DOHH2 (cell line): ENCODE data around the gene MCFD2.

Experiments used
- H3F3A ChIP-seq: fragments of 200-600 bp; sonication (generic), shearing (Covaris generic); 2 replicates; pipeline ENCODE4 v1.6.0; 2016; ENCODE audit warnings: antibody characterized with exemption, mild to moderate bottlenecking; ENCODE audit not compliant: control insufficient read depth, insufficient read depth
- H3K27ac ChIP-seq: fragments of 200-600 bp; sonication (generic); 2 replicates; pipeline ENCODE4 v1.5.1; 2014; ENCODE audit warnings: low read depth, mild to moderate bottlenecking, low read length, moderate library complexity
- H3K27me3 ChIP-seq: fragments of 200-600 bp; sonication (generic); 2 replicates; pipeline ENCODE4 v1.6.1; 2014; ENCODE audit warnings: mild to moderate bottlenecking, low read length, mixed read lengths; ENCODE audit not compliant: control insufficient read depth
- H3K36me3 ChIP-seq: fragments of 200-600 bp; sonication (generic); 2 replicates; pipeline ENCODE4 v1.6.1; 2014; ENCODE audit warnings: mild to moderate bottlenecking, low read length, moderate library complexity, mixed read lengths; ENCODE audit not compliant: control insufficient read depth
- H3K4me1 ChIP-seq: fragments of 200-600 bp; sonication (generic); 2 replicates; pipeline ENCODE4 v1.6.1; 2014; ENCODE audit warnings: mild to moderate bottlenecking, low read length, mixed read lengths; ENCODE audit not compliant: control insufficient read depth
- H3K4me2 ChIP-seq: fragments of 200-600 bp; sonication (generic); 2 replicates; pipeline ENCODE4 v1.6.0; 2014; ENCODE audit warnings: mild to moderate bottlenecking, low read length, moderate library complexity
- H3K4me3 ChIP-seq: fragments of 200-600 bp; sonication (generic); 2 replicates; pipeline ENCODE4 v1.5.1; 2014; ENCODE audit warnings: mild to moderate bottlenecking, low read length, mixed read lengths
- H3K79me2 ChIP-seq: fragments of 200-600 bp; sonication (generic); 2 replicates; pipeline ENCODE4 v1.6.1; 2014; ENCODE audit warnings: mild to moderate bottlenecking, low read length, mixed read lengths; ENCODE audit not compliant: control insufficient read depth
- H3K9me2 ChIP-seq: fragments of 200-600 bp; sonication (generic); replicated peaks from 2 replicates; pipeline ENCODE4 v1.6.1; 2014; ENCODE audit warnings: mild to moderate bottlenecking, low read length, mixed read lengths; ENCODE audit not compliant: control insufficient read depth
- H3K9me3 ChIP-seq: fragments of 200-600 bp; sonication (generic); 2 replicates; pipeline ENCODE4 v1.6.1; 2014; ENCODE audit warnings: antibody characterized with exemption, low read length, mixed read lengths; ENCODE audit not compliant: control insufficient read depth, insufficient read depth
- H4K20me1 ChIP-seq: fragments of 200-600 bp; sonication (generic); 2 replicates; pipeline ENCODE4 v1.6.0; 2014; ENCODE audit warnings: low read depth, mild to moderate bottlenecking, antibody characterized with exemption, low read length, moderate library complexity; ENCODE audit not compliant: control insufficient read depth, insufficient read depth
- CTCF ChIP-seq: fragments of 200-600 bp; sonication (generic); IDR thresholded peaks from one replicate; pipeline ENCODE4 v1.5.1; 2014; ENCODE audit warnings: antibody characterized with exemption, mild to moderate bottlenecking, low read depth, low read length; ENCODE audit not compliant: poor library complexity, severe bottlenecking
- EZH2phosphoT487 ChIP-seq: fragments of 200-600 bp; sonication (generic); IDR thresholded peaks from 2 replicates; pipeline ENCODE4 v1.6.1; 2017; ENCODE audit warnings: borderline replicate concordance, mild to moderate bottlenecking, antibody characterized with exemption, low read length, moderate library complexity, mixed read lengths

MCFD2 gene

GRCh38 chr2:46856336-46856735 is 59.3 kb downstream of the MCFD2 start:
- Histone ChIP-seq H3K4me3 (no peak overlapping the region), H3K4me2 (no peak overlapping the region), H3K9me3 (no peaks in the 10 kb centered on the region), H3K79me2 (no peaks in the 10 kb centered on the region), H3K36me3 (no peaks in the 10 kb centered on the region), H3F3A (no peaks in the 10 kb centered on the region), H3K27me3 (peaks cover 2% of the 10 kb centered on the region), H3K27ac (no peak overlapping the region), H4K20me1 (no peaks in the 10 kb centered on the region), H3K9me2 (no peaks in the 10 kb centered on the region), H3K4me1 (no peaks in the 10 kb centered on the region)
- no peak for TF ChIP-seq EZH2phosphoT487

GRCh38 chr2:46855805-46856204 is 59.8 kb downstream of the MCFD2 start:
- no peak overlapping the region for H3K27ac ChIP-seq
- H3K79me2 ChIP-seq, result no peaks in the 10 kb centered on the region
- H3K9me3 ChIP-seq, result no peaks in the 10 kb centered on the region
- TF ChIP-seq CTCF (no peak), EZH2phosphoT487 (no peak)
- no peaks in the 10 kb centered on the region for H3F3A ChIP-seq
- H3K9me2 ChIP-seq, result no peaks in the 10 kb centered on the region
- peaks cover 1% of the 10 kb centered on the region for H3K27me3 ChIP-seq
- no peaks in the 10 kb centered on the region for H3K4me1 ChIP-seq
- H3K4me3 ChIP-seq, result no peak overlapping the region
- H3K36me3 ChIP-seq, result no peaks in the 10 kb centered on the region
- no peak overlapping the region for H3K4me2 ChIP-seq
- H4K20me1 ChIP-seq, result no peaks in the 10 kb centered on the region

GRCh38 chr2:46854260-46854659 is 61.3 kb downstream of the MCFD2 start:
- Histone ChIP-seq H3K4me1 (no peaks in the 10 kb centered on the region), H4K20me1 (no peaks in the 10 kb centered on the region), H3K4me3 (no peak overlapping the region), H3K27ac (no peak overlapping the region), H3K4me2 (no peak overlapping the region), H3K79me2 (no peaks in the 10 kb centered on the region), H3K9me2 (no peaks in the 10 kb centered on the region), H3K9me3 (no peaks in the 10 kb centered on the region), H3K27me3 (peaks cover 13% of the 10 kb centered on the region), H3F3A (no peaks in the 10 kb centered on the region), H3K36me3 (no peaks in the 10 kb centered on the region)
- TF ChIP-seq EZH2phosphoT487 (no peak), CTCF (no peak)

- H3K27me3 ChIP-seq, result peaks cover 27% of the 10 kb centered on the region
- H3K4me1 ChIP-seq, result no peaks in the 10 kb centered on the region
- H3F3A ChIP-seq, result no peaks in the 10 kb centered on the region
- no peak overlapping the region for H3K27ac ChIP-seq
- no peaks in the 10 kb centered on the region for H4K20me1 ChIP-seq
- H3K4me2 ChIP-seq, result no peak overlapping the region
- H3K4me3 ChIP-seq, result no peak overlapping the region
- no peaks in the 10 kb centered on the region for H3K9me2 ChIP-seq
- no peaks in the 10 kb centered on the region for H3K79me2 ChIP-seq
- no peaks in the 10 kb centered on the region for H3K36me3 ChIP-seq
- no peaks in the 10 kb centered on the region for H3K9me3 ChIP-seq
- TF ChIP-seq CTCF, result no peak
- no peak for TF ChIP-seq EZH2phosphoT487
These were observed 63.0 kb downstream of the MCFD2 start for GRCh38 chr2:46852598-46852997.
